Kidney epithelial cell (primary cell): ENCODE data around the gene TBCD. TPM values are rescaled to one million over a fixed set of nuclear protein-coding genes. Genes with fewer than 3 reads are reported as not detected.

ENCODE experiments used
- DNase-seq: peaks from one replicate; pipeline ENCODE4 v3.0.0-alpha.2; 2010; ENCODE audit warnings: low read depth
- H3K27me3 ChIP-seq: 2 replicates; pipeline ENCODE4 v1.6.0; 2011; ENCODE audit warnings: low read length; ENCODE audit not compliant: control insufficient read depth, insufficient read depth
- H3K36me3 ChIP-seq: 2 replicates; pipeline ENCODE4 v1.5.1; 2011; ENCODE audit warnings: low read length; ENCODE audit not compliant: control insufficient read depth, insufficient read depth
- H3K4me3 ChIP-seq: 2 replicates; pipeline ENCODE4 v1.5.1; 2011; ENCODE audit warnings: low read depth, mild to moderate bottlenecking, control low read depth, low read length
- total RNA-seq: library from RNA; depleted of rRNA; stranded (reverse); fragments of >200 nt; gene quantifications from 2 replicates; pipeline ENCODE4 v1.2.3, GENCODE V29; 2015
- TF ChIP-seq, protein P1 (sequence below): IDR thresholded peaks from 2 replicates; pipeline ENCODE4 v1.5.1; 2011; ENCODE audit warnings: mild to moderate bottlenecking, moderate library complexity, low read length, control low read depth, inconsistent platforms; ENCODE audit not compliant: insufficient read depth, poor library complexity, severe bottlenecking

TBCD gene
- total RNA-seq, 1 donor from 2014 or later: 69.6 TPM

DNA sequence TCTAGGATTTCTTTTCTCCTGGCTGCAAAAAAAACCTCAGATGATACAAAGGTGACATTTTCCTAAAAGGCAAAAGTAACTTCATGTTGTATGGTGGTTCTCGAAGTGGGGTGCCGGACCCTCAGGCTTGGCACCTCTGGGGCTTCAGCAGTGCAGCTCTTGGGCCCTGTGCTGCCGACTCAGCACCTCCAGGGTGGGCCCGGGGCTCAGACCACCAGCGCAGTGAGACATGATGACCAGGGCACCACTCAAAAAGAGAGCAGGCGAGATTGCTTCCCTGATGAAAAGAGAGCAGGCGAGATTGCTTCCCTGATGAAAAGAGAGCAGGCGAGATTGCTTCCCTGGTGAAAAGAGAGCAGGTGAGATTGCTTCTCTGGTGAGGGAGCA, 186.6 kb downstream of the TBCD start:
- DNase-seq: no peak
- Histone ChIP-seq H3K4me3 (no peak overlapping the region), H3K27me3 (no peaks in the 10 kb centered on the region), H3K36me3 (peaks cover 1% of the 10 kb centered on the region)
- TF ChIP-seq, protein P1, sequence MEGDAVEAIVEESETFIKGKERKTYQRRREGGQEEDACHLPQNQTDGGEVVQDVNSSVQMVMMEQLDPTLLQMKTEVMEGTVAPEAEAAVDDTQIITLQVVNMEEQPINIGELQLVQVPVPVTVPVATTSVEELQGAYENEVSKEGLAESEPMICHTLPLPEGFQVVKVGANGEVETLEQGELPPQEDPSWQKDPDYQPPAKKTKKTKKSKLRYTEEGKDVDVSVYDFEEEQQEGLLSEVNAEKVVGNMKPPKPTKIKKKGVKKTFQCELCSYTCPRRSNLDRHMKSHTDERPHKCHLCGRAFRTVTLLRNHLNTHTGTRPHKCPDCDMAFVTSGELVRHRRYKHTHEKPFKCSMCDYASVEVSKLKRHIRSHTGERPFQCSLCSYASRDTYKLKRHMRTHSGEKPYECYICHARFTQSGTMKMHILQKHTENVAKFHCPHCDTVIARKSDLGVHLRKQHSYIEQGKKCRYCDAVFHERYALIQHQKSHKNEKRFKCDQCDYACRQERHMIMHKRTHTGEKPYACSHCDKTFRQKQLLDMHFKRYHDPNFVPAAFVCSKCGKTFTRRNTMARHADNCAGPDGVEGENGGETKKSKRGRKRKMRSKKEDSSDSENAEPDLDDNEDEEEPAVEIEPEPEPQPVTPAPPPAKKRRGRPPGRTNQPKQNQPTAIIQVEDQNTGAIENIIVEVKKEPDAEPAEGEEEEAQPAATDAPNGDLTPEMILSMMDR: no peak

DNA sequence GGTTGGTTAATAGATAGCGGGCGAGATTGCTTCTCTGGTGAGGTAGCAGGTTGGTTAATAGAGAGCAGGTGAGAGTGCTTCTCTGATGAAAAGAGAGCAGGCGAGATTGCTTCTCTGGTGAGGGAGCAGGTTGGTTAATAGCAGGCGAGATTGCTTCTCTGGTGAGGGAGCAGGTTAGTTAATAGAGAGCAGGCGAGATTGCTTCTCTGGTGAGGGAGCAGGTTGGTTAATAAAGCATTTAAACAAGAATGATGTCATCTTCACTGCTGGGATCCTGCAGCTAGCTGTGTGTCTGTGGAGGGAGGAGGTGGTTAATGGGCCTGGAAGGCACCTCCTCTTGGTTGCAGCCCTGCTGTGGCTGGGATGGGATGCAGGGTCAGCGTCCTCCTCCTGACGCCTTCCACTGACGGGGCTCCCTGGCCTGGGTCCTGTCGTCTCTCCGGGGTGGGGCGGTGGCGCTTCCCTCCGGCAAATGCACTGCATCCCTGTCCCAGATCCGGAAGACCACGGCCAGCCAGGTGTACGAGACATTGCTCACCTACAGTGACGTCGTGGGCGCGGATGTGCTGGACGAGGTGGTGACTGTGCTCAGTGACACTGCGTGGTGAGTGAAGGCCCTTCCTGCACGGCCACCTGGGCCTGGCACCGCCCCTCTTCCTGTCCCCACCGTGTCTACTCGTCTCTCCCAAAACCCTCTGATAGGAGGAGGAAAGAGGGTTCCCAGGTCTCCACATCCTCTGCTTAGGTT, 187.2 kb downstream of the TBCD start:
- H3K36me3 ChIP-seq: peaks cover 1% of the 10 kb centered on the region
- DNase-seq: peak; percentile 14
- no peak overlapping the region for H3K4me3 ChIP-seq
- TF ChIP-seq, protein P1: no peak
- no peaks in the 10 kb centered on the region for H3K27me3 ChIP-seq

DNA sequence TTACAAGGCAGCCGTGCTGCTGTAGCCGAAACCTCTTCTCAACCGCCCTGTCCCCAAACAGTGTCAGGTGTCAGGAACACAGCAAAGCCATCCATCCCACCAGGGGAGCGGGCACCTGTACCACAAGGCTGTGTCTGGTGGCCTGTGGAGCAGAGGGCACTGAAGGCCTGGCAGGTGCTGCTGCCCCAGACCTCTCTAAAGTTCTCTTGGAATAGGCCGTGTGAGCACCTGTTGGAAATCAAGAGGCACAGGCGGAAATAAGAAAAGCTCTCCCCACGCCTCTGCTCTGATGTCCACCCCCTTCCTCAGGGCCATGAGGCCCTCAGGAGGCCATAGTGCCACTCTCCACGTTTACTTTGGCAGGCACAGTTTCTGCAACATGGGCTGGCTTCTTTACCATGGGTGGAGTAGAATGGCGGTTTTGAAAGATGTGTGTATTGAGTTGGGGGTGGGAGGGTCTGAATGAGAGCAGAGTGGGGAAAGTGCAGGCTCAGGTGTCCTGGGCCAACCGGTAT, 187.8 kb downstream of the TBCD start:
- Histone ChIP-seq H3K4me3 (no peak overlapping the region), H3K27me3 (no peaks in the 10 kb centered on the region), H3K36me3 (peaks cover 1% of the 10 kb centered on the region)
- no peak for DNase-seq
- TF ChIP-seq, protein P1: no peak

DNA sequence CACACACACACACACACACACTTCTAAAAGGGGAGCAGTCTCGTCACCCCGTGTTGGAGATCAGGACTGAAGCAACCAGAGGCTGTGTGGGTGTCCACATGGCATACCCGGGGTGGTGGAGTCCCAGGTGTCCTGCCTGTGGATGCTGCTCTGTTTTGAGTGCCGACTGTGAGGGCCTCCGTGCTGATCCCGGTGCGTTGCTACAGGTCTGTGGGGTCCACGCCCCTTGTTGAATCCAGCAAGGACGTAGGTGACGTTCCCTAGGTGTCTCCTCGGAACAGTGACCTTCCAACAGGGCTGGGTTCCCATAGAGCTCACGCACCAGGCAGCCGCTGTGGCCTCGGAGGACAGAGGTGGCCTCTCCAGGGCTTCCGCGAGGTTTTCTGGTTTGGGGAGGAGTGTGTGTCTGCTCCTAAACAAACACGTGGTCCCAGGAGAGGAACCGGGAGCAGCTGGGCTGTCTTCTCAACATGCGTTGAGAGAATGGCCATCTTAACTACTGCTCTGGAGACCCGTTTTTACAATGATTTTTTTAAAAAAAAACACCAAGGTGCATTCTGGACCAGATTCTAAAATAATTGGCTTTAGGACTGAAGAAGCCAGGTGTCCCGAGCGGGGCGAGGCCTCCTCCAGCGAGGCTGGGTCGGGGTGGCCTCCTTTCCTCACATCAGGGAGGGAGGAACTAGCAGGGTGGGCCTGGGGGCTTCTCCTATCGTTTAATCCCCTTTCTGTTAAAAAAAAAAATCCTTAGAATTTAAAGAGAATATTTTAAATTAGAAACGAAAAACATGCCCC, 188.6 kb downstream of the TBCD start:
- no peak overlapping the region for H3K4me3 ChIP-seq
- TF ChIP-seq, protein P1: no peak
- peaks cover 1% of the 10 kb centered on the region for H3K36me3 ChIP-seq
- DNase-seq: no peak
- H3K27me3 ChIP-seq: no peaks in the 10 kb centered on the region

DNA sequence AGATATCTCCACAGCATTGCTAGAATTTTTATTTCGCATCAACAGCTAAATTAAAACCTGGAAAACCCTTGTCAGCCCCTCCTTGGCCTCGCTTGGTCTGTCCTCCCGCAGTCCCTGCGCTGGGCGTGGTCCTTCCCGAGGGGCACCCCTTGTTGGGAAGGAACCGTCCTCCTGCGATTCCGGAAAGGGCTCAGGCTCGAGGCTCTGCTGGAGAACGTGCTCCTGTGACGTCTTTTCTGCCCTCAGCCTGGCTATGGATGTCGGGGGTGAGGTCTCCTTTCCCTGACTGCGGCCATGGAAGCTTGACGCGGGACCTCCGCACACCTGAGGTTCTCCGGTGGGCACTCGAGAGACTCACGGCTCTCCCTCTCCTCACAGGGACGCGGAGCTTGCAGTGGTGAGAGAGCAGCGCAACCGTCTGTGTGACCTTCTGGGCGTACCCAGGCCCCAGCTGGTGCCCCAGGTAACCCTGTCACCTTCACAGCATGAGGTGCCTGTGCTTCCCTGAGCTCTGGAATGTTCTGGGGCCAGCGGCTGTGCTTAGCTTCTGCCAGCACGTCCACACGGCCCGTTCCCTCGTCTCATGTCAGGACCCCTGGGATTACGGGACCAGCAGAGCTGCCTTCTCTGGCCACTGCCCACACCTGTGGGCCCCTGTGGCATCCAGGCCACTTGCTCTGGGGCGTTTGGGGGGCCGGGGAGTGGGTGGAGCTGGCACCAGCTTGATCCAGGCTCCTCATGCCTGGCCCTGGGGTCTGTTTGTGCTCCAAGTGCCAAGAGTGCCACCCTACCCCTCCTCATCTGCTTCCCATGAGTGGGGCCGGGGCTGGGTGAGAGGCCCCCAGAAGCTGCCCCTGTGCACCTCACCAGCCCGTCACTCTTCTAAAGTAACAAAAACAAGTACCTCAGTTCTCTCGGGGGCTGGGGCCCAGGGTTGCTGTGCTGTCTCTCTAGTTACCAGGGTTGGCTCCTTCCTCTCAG, 189.4 kb downstream of the TBCD start:
- TF ChIP-seq, protein P1: no peak
- H3K27me3 ChIP-seq: no peaks in the 10 kb centered on the region

More for the DNA sequence above, 189.4 kb downstream of the TBCD start:
- Histone ChIP-seq H3K4me3 (no peak overlapping the region), H3K36me3 (peaks cover 1% of the 10 kb centered on the region)
- no peak for DNase-seq
